Brain microvascular endothelial cell (primary cell): ENCODE data around the gene BRDT.
"Not testable (repeated sequence)": the region's sequence is repeated elsewhere in the genome, so short reads cannot be mapped to it uniquely, and the experiment has no call there.

Experiments
- DNase-seq: peaks from one replicate; pipeline ENCODE4 v3.0.0-alpha.2; 2020
- H3K27ac ChIP-seq: fragments of 250-450 bp; sonication (Bioruptor Pico); 2 replicates; pipeline ENCODE4 v1.5.1; 2020; ENCODE audit warnings: mild to moderate bottlenecking, moderate library complexity
- H3K27me3 ChIP-seq: fragments of 250-450 bp; sonication (Bioruptor Pico); replicated peaks from 2 replicates; pipeline ENCODE4 v1.5.1; 2020; ENCODE audit warnings: mild to moderate bottlenecking
- H3K36me3 ChIP-seq: fragments of 250-450 bp; sonication (Bioruptor Pico); replicated peaks from 2 replicates; pipeline ENCODE4 v1.5.1; 2020; ENCODE audit warnings: mild to moderate bottlenecking
- H3K4me3 ChIP-seq: 2 replicates; pipeline ENCODE4 v1.5.1; 2011; ENCODE audit warnings: low read depth, mild to moderate bottlenecking, control low read depth, low read length, moderate library complexity
- CTCF ChIP-seq: IDR thresholded peaks from 2 replicates; pipeline ENCODE4 v1.5.1; 2011; ENCODE audit warnings: low read depth, mild to moderate bottlenecking, moderate library complexity, low read length, control low read depth, inconsistent platforms; ENCODE audit errors: missing control alignments
- in situ Hi-C: cut with HindIII; loops from 2 replicates; pipeline ENCODE4 v1.10.0; 2017; ENCODE audit warnings: low sequenced_read_pairs, low pct_ligation_motif_present

Gene BRDT

GRCh38 chr1:92017656-92018055, 68.5 kb downstream of the BRDT start:
- no peak for DNase-seq
- Histone ChIP-seq H3K36me3 (no peaks in the 10 kb centered on the region), H3K4me3 (no peak overlapping the region), H3K27ac (no peak overlapping the region), H3K27me3 (no peaks in the 10 kb centered on the region)
- no peak for TF ChIP-seq CTCF
- in situ Hi-C loops, result no loop called here

- H3K36me3 ChIP-seq, H3K27me3 ChIP-seq, H3K27ac ChIP-seq, DNase-seq, in situ Hi-C loops, H3K4me3 ChIP-seq: not testable (repeated sequence)
These were observed 76.8 kb downstream of the BRDT start for GRCh38 chr1:92026042-92026441.

- TF ChIP-seq CTCF, result no peak
- Histone ChIP-seq H3K4me3 (no peak overlapping the region), H3K27ac (no peak overlapping the region), H3K36me3 (no peaks in the 10 kb centered on the region), H3K27me3 (no peaks in the 10 kb centered on the region)
- in situ Hi-C loops, result no loop called here
- DNase-seq, result no peak
These were observed 77.6 kb downstream of the BRDT start for GRCh38 chr1:92026806-92027205.

- H3K27ac ChIP-seq, result no peak overlapping the region
- no peaks in the 10 kb centered on the region for H3K36me3 ChIP-seq
- DNase-seq, result peak; percentile 2
- H3K27me3 ChIP-seq, result no peaks in the 10 kb centered on the region
- TF ChIP-seq CTCF, result no peak
- peak overlapping the region; percentile 69 for H3K4me3 ChIP-seq
- in situ Hi-C loops, result no loop called here
These were observed 80.2 kb downstream of the BRDT start for GRCh38 chr1:92029241-92029922.

- Histone ChIP-seq H3K27ac (no peak overlapping the region), H3K4me3 (peak overlapping the region; percentile 69), H3K36me3 (no peaks in the 10 kb centered on the region), H3K27me3 (no peaks in the 10 kb centered on the region)
- in situ Hi-C loops, result no loop called here
- no peak for TF ChIP-seq CTCF
- DNase-seq, result no peak
These were observed 81.5 kb downstream of the BRDT start for GRCh38 chr1:92030656-92031107.

GRCh38 chr1:92031281-92032110, 82.3 kb downstream of the BRDT start:
- no peaks in the 10 kb centered on the region for H3K27me3 ChIP-seq
- no peaks in the 10 kb centered on the region for H3K36me3 ChIP-seq
- no peak overlapping the region for H3K4me3 ChIP-seq
- no peak for TF ChIP-seq CTCF
- no peak for DNase-seq
- H3K27ac ChIP-seq, result no peak overlapping the region
- in situ Hi-C loops, result no loop called here
